Measurements from ENCODE around the gene TMEM54.
"Not testable (repeated sequence)": the region's sequence is repeated elsewhere in the genome, so short reads cannot be mapped to it uniquely, and the experiment has no call there.

TMEM54 gene

GRCh38 chr1:32918179-32918578 is 17.0 kb upstream of the TMEM54 start:
- DNase-seq: no peak

- no peak for DNase-seq
These were observed 16.3 kb upstream of the TMEM54 start for GRCh38 chr1:32917521-32917920.

GRCh38 chr1:32915766-32916706 is 14.8 kb upstream of the TMEM54 start:
- no peak for DNase-seq

- no peak for DNase-seq
These were observed 9.1 kb upstream of the TMEM54 start for GRCh38 chr1:32910319-32910718.

- no peak for DNase-seq
These were observed 6.2 kb upstream of the TMEM54 start for GRCh38 chr1:32907435-32907834.

- no peak for DNase-seq
These were observed 5.5 kb upstream of the TMEM54 start for GRCh38 chr1:32906654-32907053.

GRCh38 chr1:32905588-32905987 is 4.4 kb upstream of the TMEM54 start:
- DNase-seq: not testable (repeated sequence)

- DNase-seq: no peak
These were observed 3.6 kb upstream of the TMEM54 start for GRCh38 chr1:32904797-32905196.

GRCh38 chr1:32903991-32904785 is 3.0 kb upstream of the TMEM54 start:
- no peak for DNase-seq

GRCh38 chr1:32902535-32902920 is 1.3 kb upstream of the TMEM54 start:
- no peak for DNase-seq

GRCh38 chr1:32901823-32902534 is 790 bp upstream of the TMEM54 start:
- DNase-seq: no peak

GRCh38 chr1:32900371-32900955 is 726 bp downstream of the TMEM54 start:
- no peak for DNase-seq

GRCh38 chr1:32899586-32900296 is 1.4 kb downstream of the TMEM54 start:
- DNase-seq: no peak

- DNase-seq: no peak
These were observed 2.2 kb downstream of the TMEM54 start for GRCh38 chr1:32898958-32899357.

- DNase-seq: no peak
These were observed 3.1 kb downstream of the TMEM54 start for GRCh38 chr1:32898056-32898455.

GRCh38 chr1:32897082-32898049 is 3.8 kb downstream of the TMEM54 start:
- no peak for DNase-seq

GRCh38 chr1:32896451-32896850 is 4.7 kb downstream of the TMEM54 start:
- DNase-seq: no peak

- no peak for DNase-seq
These were observed 5.6 kb downstream of the TMEM54 start for GRCh38 chr1:32895325-32896215.

- DNase-seq: no peak
These were observed 6.5 kb downstream of the TMEM54 start for GRCh38 chr1:32894681-32895080.

Data from activated CD4-positive, CD25-positive, alpha-beta regulatory T cell treated with anti-CD3 and anti-CD28 coated beads, Interleukin-2, amount 50 U/mL, for 72 hours (primary cell).